ENCODE data around the gene FABP7.
A peak's percentile ranks its signal among the peaks of the same experiment; 100 is the strongest.

FABP7 gene

DNA sequence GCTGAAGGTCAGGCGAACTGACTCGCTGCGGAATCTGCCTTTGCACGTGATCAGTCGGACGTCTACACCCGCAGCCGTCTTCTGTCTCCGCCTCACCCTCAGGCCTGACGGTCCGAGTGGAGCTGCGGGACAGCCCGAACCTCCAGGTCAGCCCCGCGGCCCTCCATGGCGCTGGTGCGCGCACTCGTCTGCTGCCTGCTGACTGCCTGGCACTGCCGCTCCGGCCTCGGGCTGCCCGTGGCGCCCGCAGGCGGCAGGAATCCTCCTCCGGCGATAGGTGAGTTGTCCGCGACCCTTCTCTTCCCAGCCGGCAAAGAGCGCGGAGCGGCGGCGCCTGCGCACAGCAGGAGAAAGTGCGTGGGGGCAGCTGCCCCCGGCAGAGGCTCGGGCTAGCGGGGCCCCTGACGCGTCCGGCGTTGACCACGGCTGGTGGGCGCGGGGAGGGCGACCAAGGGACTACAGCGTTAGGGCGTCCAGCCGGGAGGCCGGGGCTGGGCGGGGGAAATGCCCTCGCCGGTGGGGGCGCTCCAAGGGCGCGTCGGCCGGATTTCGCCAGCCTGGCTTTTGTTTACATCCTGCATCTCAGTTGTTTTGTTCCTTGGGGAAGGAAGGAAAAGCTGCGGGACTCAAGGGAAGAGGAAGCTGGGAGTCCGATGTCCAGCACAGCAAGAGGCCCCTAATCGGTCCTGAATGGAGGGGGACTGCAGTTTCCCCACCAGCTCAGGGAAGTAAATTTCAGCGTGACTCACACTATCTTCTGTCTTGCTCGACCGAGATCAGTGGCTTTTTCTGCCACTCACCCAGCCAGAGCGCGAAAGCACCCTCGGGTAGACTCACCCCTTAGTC, 9.9 kb downstream of the FABP7 start, which contains the start of gene SMPDL3A:
Gene SMPDL3A (plus strand): TSS at position 77 of the 846 bp plus-strand sequence. CDS start 89 bp downstream, at position 166.
- ATAC-seq, result peak; percentile 90
- 0 out of 2 replicates have a peak, but pooled peaks have one; percentile 46 for TF ChIP-seq PATZ1 (CRISPR knock-in tag; IDR thresholded peaks at IDR 0.05; ENCODE audit: borderline replicate concordance)
- TF ChIP-seq CSDC2 (CRISPR knock-in tag; IDR thresholded peaks at IDR 0.05), result no peak
- no peak for TF ChIP-seq ZC3H10 (CRISPR knock-in tag; IDR thresholded peaks at IDR 0.05)
- peak; percentile 93 for TF ChIP-seq ZFP3 (CRISPR knock-in tag; IDR thresholded peaks at IDR 0.05)
- no peak for TF ChIP-seq ISL1 (CRISPR knock-in tag; IDR thresholded peaks at IDR 0.05)
- no peak for TF ChIP-seq GLIS3 (CRISPR knock-in tag; IDR thresholded peaks at IDR 0.05)
- TF ChIP-seq OSR1 (CRISPR knock-in tag; IDR thresholded peaks at IDR 0.05), result no peak
- no peak for TF ChIP-seq ARNTL (CRISPR knock-in tag; IDR thresholded peaks at IDR 0.05; ENCODE audit: borderline replicate concordance, low read depth)

GRCh38 chr6:122790028-122790422, 10.5 kb downstream of the FABP7 start:
- TF ChIP-seq ZNF565 (CRISPR knock-in tag; conservative IDR thresholded peaks at IDR 0.05; ENCODE audit: low read depth) (no peak), OSR1 (CRISPR knock-in tag; IDR thresholded peaks at IDR 0.05) (no peak), PATZ1 (CRISPR knock-in tag; IDR thresholded peaks at IDR 0.05; ENCODE audit: borderline replicate concordance) (no peak), ZFP30 (CRISPR knock-in tag; IDR thresholded peaks at IDR 0.05) (no peak), RARB (CRISPR knock-in tag; IDR thresholded peaks at IDR 0.05) (no peak), CSDC2 (CRISPR knock-in tag; IDR thresholded peaks at IDR 0.05) (no peak)
- TF ChIP-seq, protein P1, sequence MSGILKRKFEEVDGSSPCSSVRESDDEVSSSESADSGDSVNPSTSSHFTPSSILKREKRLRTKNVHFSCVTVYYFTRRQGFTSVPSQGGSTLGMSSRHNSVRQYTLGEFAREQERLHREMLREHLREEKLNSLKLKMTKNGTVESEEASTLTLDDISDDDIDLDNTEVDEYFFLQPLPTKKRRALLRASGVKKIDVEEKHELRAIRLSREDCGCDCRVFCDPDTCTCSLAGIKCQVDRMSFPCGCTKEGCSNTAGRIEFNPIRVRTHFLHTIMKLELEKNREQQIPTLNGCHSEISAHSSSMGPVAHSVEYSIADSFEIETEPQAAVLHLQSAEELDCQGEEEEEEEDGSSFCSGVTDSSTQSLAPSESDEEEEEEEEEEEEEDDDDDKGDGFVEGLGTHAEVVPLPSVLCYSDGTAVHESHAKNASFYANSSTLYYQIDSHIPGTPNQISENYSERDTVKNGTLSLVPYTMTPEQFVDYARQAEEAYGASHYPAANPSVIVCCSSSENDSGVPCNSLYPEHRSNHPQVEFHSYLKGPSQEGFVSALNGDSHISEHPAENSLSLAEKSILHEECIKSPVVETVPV (CRISPR knock-in tag; IDR thresholded peaks at IDR 0.05), result no peak
- ATAC-seq, result no peak; the same call in 2 of the 3 replicates

DNA sequence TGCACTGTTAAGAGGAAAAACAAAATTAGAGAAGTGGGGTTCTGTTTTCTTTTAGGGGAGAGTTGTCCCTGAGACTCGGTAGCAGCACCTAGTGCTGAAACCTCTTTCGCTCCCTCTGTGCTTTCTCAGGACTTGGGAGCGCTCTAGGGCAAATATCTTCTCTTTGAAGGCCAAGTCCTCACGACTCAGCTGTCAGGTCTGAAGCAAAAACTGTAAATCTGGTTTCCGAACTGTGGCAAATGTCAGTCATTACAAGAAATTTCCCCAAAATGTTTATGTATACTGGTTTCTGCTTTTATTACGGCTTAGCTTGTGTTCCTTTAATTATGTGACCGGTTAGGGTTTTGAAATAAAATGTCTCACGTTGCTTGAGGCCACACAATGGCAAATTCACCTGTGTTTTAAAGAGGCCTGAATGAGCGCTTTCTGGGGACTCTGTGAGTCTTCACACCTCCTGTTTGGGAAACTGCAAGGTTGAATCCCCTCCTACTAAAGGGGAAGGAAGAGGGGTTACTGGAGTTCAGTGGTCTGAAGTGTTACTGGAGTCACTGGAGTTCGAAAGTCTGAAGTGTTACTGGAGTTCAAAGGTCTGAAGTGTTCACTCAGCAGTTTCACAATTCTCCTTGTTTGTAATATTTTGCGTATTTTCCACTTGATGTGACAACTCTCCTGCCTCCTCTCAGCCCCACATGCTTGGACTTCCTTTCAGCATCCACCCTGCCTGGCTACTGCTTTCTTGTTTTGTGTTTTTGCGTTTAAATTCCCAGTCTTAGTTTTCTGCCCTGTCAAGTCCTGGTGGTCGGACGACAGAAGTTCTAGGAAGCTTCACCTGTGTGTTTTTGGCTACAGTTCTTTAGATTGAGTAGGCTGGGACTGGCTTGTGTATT, 11.2 kb downstream of the FABP7 start:
- ATAC-seq, result no peak
- TF ChIP-seq SNAI2 (CRISPR knock-in tag; IDR thresholded peaks at IDR 0.05) (no peak), PATZ1 (CRISPR knock-in tag; IDR thresholded peaks at IDR 0.05; ENCODE audit: borderline replicate concordance) (no peak), OSR1 (CRISPR knock-in tag; IDR thresholded peaks at IDR 0.05) (no peak), TCF4 (CRISPR knock-in tag; IDR thresholded peaks at IDR 0.05; ENCODE audit: borderline replicate concordance) (no peak), PPARA (CRISPR knock-in tag; IDR thresholded peaks at IDR 0.05; ENCODE audit: borderline replicate concordance) (no peak), CSDC2 (CRISPR knock-in tag; IDR thresholded peaks at IDR 0.05) (no peak), RARB (CRISPR knock-in tag; IDR thresholded peaks at IDR 0.05) (no peak), ZFP3 (CRISPR knock-in tag; IDR thresholded peaks at IDR 0.05) (no peak), BACH2 (CRISPR knock-in tag; IDR thresholded peaks at IDR 0.05; ENCODE audit: borderline replicate concordance) (no peak)

DNA sequence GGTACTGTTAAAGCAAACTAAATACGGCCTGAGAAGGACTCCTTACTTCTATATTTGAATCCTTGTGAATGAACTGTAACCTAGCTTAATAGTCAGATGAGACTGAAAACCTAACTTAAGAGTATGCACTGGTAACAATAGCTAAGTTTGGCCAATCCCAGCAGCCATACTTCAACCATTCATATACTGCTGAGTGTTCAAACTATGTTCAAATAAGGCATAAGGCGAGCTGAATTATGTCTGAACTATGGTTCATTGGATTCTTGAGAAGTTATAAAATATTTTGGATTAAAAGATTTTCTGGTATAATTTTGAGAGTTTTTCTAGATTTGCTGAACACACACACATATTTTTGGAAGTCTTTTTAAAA, 11.8 kb downstream of the FABP7 start:
- TF ChIP-seq ISL1 (CRISPR knock-in tag; IDR thresholded peaks at IDR 0.05), result no peak
- TF ChIP-seq BACH2 (CRISPR knock-in tag; IDR thresholded peaks at IDR 0.05; ENCODE audit: borderline replicate concordance), result no peak
- no peak for ATAC-seq
